ENCODE data around the gene CFAP157. TPM values are rescaled to one million over a fixed set of nuclear protein-coding genes. Genes with fewer than 3 reads are reported as not detected.

The CFAP157 gene
- polyA plus RNA-seq, 1 of the 3 experiments (the other 2 are of a cell fraction), result 0.25 TPM

DNA sequence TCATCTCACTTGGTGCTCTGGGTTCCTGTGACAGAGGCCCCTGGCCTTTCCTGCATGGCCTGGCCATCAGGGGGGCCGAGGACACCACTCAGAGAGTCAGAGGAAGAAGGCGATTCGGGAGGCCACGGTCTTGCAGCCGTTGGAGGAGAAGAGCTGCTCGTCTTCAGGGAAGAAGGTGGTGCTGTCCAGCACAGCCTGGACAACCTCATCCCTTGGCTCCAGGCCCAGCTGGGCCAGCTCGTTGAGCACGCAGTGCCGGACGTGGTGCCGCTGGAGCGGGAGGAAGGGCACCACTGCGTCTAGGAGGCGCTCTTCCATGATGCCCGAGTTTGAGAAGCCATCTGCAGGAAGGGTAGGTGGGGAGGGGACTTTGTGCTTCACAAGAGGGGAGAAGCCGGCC, 25.1 kb downstream of the CFAP157 start (continued):
- TF ChIP-seq, protein P1, sequence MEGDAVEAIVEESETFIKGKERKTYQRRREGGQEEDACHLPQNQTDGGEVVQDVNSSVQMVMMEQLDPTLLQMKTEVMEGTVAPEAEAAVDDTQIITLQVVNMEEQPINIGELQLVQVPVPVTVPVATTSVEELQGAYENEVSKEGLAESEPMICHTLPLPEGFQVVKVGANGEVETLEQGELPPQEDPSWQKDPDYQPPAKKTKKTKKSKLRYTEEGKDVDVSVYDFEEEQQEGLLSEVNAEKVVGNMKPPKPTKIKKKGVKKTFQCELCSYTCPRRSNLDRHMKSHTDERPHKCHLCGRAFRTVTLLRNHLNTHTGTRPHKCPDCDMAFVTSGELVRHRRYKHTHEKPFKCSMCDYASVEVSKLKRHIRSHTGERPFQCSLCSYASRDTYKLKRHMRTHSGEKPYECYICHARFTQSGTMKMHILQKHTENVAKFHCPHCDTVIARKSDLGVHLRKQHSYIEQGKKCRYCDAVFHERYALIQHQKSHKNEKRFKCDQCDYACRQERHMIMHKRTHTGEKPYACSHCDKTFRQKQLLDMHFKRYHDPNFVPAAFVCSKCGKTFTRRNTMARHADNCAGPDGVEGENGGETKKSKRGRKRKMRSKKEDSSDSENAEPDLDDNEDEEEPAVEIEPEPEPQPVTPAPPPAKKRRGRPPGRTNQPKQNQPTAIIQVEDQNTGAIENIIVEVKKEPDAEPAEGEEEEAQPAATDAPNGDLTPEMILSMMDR (IDR thresholded peaks at IDR 0.05), result no peak
- TF ChIP-seq ELF1 (IDR thresholded peaks at IDR 0.05), result no peak
- TF ChIP-seq, protein P2, sequence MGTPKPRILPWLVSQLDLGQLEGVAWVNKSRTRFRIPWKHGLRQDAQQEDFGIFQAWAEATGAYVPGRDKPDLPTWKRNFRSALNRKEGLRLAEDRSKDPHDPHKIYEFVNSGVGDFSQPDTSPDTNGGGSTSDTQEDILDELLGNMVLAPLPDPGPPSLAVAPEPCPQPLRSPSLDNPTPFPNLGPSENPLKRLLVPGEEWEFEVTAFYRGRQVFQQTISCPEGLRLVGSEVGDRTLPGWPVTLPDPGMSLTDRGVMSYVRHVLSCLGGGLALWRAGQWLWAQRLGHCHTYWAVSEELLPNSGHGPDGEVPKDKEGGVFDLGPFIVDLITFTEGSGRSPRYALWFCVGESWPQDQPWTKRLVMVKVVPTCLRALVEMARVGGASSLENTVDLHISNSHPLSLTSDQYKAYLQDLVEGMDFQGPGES (IDR thresholded peaks at IDR 0.05; ENCODE audit: low read depth, low read length), result no peak
- no peak for TF ChIP-seq TAF1 (IDR thresholded peaks at IDR 0.05; ENCODE audit: borderline replicate concordance, low read depth, low read length)
- no peak for TF ChIP-seq SMC3 (IDR thresholded peaks at IDR 0.05; ENCODE audit: low read depth, low read length)
- no peak for TF ChIP-seq RXRA (IDR thresholded peaks at IDR 0.05; ENCODE audit: borderline replicate concordance, low read depth)
- TF ChIP-seq FOXJ3 (CRISPR knock-in tag; IDR thresholded peaks at IDR 0.05), result no peak

DNA sequence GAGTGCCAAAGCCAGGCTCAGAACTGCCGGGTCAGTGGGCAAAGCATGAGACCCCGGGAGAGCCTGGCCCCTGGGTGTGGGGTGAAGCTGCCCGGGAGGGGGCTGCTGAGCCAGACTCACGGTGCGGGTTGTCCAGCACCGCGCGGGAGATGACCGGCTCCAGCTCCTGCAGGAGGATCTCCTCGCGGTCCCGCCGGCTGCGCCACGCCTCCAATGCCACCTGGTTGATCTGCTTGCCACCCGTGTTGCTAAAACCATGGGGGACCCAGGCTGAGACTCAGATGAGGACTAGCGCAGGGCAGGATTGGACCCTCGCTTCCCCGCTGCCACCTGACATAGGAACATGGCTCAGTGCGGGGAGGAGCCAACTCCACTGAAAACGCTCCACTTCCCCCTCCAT, 25.7 kb downstream of the CFAP157 start:
- peaks cover 2% of the 10 kb centered on the region for H3F3A ChIP-seq (replicated peaks; ENCODE audit: insufficient read depth)
- H2AFZ ChIP-seq (ENCODE audit: low read depth), result no peak overlapping the region
- no peaks in the 10 kb centered on the region for H3K27me3 ChIP-seq (ENCODE audit: insufficient read depth)
- H3K9me3 ChIP-seq, result no peaks in the 10 kb centered on the region
- no peaks in the 10 kb centered on the region for H3K79me2 ChIP-seq (ENCODE audit: insufficient read depth)
- H4K20me1 ChIP-seq (ENCODE audit: insufficient read depth), result no peaks in the 10 kb centered on the region
- 97% methylated on average over 21 of the region's 21 CpGs for WGBS (ENCODE audit: low lambda C conversion rate)
- H3K27ac ChIP-seq (ENCODE audit: low read depth in 2 of 2, low read length in 1 of 2), result no peak overlapping the region
- H3K36me3 ChIP-seq (replicated peaks in 1 of 2; ENCODE audit: control insufficient read depth in 1 of 2, insufficient read depth in 2 of 2, low read length in 1 of 2), result peaks cover 0 to 3% of the 10 kb centered on the region in 2 experiments
- CTCF ChIA-PET, result interaction anchor here (0.6 to 10.7 kb wide), 4 partner anchors 53 to 144 kb away, joined by 3 to 226 read pairs (median 19); partner anchors contain the start of gene CDK9
- no peak overlapping the region for H3K9ac ChIP-seq
- H3K9me2 ChIP-seq, result no peaks in the 10 kb centered on the region
- H3K4me3 ChIP-seq (ENCODE audit: low read depth in 2 of 2, low read length in 1 of 2), result no peak overlapping the region
- peaks cover 5 to 11% of the 10 kb centered on the region in 2 experiments; a peak in 1 of 4 replicates for H3K4me1 ChIP-seq (ENCODE audit: control insufficient read depth in 1 of 2, insufficient read depth in 2 of 2, low read depth in 1 of 2, low read length in 1 of 2)
- POLR2A ChIA-PET, result no interaction called here
- no peak for DNase-seq
- TF ChIP-seq MEF2A (IDR thresholded peaks at IDR 0.05; ENCODE audit: borderline replicate concordance, low read depth) (no peak), FOXM1 (IDR thresholded peaks at IDR 0.05; ENCODE audit: low read depth) (no peak)
- TF ChIP-seq, protein P3, sequence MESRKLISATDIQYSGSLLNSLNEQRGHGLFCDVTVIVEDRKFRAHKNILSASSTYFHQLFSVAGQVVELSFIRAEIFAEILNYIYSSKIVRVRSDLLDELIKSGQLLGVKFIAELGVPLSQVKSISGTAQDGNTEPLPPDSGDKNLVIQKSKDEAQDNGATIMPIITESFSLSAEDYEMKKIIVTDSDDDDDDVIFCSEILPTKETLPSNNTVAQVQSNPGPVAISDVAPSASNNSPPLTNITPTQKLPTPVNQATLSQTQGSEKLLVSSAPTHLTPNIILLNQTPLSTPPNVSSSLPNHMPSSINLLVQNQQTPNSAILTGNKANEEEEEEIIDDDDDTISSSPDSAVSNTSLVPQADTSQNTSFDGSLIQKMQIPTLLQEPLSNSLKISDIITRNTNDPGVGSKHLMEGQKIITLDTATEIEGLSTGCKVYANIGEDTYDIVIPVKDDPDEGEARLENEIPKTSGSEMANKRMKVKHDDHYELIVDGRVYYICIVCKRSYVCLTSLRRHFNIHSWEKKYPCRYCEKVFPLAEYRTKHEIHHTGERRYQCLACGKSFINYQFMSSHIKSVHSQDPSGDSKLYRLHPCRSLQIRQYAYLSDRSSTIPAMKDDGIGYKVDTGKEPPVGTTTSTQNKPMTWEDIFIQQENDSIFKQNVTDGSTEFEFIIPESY (IDR thresholded peaks at IDR 0.05; ENCODE audit: borderline replicate concordance, low read depth), result no peak
- TF ChIP-seq, protein P4, sequence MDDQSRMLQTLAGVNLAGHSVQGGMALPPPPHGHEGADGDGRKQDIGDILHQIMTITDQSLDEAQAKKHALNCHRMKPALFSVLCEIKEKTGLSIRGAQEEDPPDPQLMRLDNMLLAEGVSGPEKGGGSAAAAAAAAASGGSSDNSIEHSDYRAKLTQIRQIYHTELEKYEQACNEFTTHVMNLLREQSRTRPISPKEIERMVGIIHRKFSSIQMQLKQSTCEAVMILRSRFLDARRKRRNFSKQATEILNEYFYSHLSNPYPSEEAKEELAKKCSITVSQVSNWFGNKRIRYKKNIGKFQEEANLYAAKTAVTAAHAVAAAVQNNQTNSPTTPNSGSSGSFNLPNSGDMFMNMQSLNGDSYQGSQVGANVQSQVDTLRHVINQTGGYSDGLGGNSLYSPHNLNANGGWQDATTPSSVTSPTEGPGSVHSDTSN (IDR thresholded peaks at IDR 0.05), result no peak
- no peak overlapping the region for H3K4me2 ChIP-seq
